Measurements from ENCODE around the gene NKD1.

The NKD1 gene

DNA sequence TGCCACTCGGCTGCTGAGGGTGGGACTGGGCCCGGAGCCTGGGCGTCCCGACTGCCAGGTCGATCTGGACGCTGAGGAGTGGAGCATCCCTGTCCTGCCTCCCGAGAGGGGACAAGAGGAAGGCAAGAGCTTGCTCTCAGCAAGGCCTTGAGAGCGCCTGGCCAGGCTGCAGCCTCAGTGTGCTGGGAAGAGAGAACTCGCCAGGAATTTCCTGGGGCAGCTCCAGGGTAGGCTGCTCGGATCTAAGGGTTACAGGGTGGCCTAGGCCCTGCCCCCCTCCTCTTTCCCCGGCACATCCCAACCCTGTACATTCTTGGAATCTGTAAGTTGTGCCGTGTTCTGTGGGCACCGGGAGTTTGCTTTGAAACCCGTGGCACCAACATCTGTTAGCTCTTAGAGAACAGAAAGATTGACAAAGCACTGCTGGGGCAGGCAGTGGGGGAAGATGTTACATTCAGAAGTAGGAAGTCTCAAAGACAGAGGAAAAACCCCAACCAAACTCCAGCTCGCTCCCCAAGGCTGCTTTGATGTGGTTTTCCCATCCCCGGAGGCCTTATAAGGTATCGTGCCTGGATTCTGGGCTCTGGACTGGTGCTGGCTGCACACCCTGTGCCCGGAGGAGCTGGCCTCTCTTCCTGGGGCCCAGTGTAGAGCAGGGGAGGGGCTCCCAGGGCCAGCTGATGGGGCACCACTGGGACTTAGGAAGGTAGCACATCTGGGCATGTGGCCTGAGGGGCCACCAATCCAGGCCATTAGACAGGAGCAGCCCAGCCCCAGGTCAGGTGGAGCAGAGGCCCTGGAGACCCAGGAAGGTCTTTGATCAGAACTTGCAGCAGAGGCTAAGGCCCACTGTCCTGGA, 55.2 kb downstream of the NKD1 start:
- DNase-seq = no peak

DNA sequence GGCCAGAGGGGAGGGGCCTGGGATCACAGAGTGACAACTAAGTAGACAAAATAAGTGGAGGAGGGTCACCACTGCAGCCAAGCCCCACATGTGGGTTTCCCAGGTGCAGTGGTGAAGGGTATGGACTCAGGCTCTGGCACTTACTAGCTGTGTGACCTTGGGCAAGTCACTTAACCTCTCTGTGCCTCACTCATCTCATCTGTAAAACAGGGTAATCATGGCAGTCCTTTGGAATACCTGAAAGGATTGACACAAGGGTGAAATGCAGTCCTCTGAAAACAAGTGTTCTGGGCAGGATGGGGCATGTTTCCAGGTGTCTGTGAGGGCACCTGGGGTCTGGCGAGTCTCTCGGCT, 55.8 kb downstream of the NKD1 start:
- DNase-seq = no peak

DNA sequence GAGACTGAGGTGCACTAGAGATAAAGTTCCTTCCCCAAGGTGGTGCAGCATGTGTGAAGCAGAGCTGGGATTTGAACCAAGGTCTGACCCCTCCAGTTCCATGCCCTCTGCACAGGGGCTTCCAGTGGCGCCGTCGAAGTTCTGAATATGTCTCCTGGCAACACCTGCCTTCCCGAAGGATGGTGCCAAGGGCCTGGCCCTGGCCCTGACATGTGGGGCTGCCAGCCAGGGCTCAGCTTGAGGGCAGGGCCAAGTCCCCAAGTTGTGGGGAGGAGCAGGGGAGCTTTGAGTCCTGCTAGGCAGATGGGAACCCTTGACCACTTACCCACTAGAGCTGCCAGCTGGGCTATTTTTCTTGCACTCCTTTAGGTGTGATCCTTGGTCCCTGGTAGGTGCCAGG, 56.4 kb downstream of the NKD1 start:
- no peak for DNase-seq

DNA sequence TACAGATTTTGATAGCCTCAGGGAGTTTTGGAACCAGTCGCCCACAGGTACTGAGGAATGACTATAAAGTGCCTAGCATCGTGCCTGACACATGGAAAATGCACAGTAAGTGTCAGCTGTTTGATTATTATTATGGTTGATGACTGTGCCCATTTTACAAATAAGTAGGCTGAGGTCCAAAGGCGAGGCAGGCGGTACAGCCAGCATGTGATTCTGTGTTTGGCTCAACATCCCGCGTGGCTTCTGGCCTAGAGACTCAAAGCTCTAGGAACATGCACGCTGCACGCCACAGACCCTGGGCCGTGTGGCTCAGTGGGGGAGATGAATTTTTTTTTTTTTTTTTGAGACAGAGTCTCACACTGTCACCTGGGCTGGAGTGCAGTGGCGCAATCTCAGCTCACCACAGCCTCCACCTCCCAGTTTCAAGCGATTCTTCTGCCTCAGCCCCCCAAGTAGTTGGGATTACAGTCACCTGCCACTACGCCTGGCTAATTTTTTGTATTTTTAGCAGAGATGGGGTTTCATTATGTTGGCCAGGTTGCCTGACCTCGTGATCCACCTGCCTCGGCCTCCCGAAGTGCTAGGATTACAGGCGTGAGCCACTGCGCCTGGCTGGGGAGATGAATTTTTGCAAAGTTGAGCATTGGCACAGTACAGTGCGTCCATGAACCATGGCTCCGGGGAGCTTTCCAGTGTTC, 57.7 kb downstream of the NKD1 start:
- no peak for DNase-seq

DNA sequence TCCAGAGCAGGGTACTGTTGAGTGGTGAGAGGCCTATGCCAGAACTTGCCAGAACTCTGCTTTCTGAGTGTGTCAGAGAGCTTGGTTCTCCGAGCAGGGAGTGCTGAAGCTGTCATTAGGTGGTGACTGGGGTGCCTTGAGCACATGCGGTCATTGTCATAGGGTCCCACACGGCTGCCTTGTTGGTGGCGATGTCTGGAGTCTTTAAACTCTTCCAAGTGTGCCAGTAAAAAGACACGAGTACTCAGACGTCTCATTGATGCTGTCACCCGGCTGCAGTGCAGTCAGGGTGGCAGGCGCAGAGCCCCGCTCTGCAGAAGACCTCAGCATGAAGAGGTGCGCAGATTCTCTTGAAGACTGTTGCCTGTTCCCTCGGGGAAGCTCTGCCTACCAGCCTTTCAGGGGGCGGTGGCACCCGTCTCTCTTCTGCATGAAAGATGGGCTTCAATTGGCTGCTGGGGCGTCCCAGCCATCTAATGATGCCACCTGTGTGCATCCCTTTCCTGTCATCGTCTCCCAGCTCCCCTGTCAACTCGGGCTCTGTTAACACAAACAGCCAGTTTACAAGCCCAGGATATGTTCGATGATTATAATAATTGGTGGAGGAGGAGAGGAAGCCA, 58.3 kb downstream of the NKD1 start:
- no peak for DNase-seq

DNA sequence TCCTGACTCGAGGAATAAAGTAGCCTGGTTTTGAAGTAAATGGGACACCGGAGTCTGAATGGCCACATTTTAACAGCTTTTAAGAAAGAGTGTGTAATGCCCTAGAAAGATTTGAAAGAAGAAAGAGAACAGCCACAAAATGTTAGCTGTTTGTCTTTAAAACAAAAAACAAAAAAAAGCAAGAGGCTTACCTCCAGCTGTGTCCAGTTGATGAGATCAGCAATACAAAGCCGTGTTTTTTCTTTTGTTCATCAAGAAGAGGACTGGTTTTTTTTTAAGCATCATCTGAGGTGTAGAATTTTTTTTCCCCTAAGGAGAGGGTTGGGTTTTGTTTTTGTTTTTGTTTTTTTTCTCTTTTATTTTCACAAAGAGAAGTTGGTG, 58.8 kb downstream of the NKD1 start:
- DNase-seq = no peak

DNA sequence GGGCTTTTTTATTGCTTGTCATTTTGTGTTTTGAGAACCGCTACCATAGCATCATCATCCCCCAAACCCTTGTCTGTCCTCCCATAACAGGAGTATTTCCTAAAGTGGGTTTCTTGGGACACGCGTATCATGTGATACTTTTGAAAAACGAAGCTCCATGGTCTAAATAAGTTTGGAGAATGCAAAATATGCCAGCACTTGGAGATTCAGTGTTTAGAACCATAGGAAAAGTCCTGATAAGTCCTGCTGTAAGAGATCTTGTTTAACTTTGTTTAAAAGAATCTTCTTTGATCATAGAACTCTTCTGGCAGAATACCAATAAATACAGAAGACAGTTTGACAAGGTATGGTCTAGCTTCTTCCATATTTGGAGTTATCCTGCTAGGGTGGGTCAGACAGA, 59.3 kb downstream of the NKD1 start:
- DNase-seq = no peak

DNA sequence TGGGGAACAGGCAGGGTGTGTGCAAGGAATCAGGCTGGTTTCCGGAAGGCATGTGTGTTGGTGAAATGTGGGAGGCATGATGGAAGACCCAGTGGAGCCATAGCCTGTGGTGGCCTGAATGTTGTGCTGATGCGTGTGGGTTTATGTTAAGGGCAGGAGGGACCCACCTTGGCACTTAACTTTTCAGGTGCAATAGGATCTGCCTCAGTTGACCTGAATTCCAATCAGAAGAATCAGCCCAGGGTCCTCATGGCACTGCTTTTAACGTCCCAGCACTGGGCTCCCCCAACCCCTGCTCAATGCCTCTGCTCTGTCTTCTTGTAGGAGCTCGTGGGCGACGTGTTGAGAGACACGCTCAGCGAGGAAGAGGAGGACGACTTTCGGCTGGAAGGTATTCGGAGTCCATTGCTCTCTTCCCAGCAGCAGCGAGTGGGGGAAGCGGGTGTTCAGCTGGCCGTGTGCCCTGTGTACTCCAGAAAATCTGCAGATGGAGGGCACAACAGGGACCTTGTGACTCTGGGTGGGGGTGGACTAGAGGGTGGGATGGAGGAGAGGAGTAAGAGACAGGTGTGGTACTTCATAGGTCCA, 59.9 kb downstream of the NKD1 start:
- DNase-seq = no peak

DNA sequence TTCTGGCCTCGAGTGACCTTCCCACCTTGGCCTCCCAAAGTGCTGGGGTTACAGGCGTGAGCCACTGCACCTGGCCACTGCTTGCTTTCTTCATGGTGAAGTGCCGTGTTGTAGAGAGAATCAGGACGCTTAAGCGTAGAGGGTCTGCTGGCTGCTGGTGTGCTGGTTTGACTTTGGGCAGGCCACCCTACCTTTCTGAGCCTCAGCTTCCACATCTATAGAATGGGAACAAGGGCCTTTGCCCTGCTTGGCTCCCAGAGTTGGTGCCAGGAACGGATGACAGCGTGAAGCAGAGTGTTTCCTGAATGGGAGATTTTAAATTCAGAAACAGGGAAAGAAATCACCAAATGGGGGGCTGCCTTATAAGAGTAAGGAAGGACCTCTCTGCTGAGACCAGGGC, 60.9 kb downstream of the NKD1 start:
- DNase-seq = no peak

DNA sequence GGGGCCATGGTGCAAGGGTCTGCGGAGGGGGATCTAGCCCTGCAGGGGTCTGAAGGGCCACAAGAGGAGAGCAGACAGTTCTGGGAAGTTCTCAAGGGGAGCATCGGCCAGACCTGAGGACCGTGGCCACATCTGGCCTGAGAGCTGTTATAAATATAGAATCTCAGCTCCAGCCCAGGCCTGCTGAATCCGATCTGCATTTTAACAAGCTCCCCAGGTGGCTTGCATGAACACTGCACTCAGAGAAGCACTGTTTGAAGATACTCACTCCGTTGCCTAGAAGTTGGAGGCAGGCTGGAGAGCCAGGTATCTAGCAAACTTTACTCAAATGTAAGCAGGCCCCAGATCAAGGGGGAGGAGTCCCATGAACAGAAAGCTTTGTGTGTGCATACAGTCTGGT, 61.3 kb downstream of the NKD1 start:
- no peak for DNase-seq

DNA sequence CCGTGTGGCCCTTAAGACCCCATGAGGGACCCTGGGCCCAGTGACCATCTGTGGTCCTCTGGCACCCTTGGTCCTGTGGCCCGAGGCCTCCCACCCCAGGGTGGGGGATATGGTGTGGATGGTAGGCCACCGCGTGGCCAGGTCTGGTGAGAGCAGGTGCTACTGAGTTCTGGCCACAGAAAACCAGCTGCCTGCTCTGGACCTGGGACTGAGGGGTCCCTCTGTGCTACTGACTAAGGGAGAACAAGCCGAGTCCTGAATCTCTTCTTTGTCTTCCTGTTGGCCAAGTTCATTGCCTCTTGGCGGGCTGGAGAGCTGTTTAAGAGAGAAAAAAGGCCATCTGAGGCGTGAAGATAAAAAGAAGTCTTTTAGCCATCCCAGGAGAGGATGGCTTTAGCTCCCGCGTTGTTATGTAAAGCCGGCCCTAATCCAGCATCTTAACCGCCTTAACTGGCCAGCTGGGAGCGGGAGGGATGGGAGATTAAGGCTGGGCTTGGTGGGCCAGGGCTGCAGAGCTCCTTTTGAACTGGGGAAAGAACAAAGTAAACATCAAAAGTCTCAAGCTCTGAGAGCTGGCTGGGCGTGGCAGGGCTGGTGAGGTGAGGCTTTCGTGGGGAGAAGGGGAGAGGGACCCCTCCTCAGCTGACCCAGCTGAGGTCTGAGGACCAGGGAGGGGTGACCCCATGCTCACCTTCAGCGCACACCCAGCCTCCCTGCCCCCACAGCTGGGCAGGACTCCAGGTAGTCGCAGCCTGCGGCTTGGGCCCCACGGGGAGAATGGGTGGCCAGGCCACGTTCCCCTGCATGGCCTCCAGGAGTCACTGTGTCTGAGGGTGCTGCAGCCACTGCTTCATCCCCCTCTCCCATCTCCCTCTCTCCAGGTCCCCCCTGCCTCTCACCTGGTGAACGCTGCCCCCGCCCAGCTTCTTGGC, 62.4 kb downstream of the NKD1 start:
- DNase-seq = no peak

DNA sequence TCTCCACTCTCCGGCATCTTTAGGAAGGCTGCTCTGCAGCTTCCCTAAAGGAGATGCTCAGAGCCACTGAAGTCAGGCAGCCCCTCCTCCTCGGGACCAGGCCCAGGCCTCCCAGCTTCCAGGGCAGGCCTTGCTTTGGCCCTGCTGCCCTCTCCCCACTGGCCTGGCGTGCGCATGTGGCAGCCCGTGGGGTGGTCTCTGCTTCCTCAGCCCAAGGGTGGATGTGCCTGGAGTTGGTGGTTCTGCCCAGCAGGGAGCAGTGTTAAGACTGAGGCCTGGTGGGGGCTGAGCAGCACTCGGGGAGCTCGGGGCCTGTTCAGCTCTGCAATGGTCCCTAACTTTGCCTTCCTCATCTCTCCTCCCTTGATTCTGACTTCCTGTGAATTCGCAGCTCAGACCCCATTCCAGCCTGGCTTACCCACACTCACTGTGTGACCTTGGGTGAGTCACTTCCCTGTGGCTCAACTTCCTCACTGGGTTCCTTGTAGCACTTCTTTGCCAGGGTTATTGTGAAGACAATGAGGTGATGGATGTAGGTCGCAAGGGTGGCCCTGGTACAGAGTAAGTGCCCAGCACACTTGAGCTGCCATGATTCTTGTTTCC, 63.2 kb downstream of the NKD1 start:
- no peak for DNase-seq

DNA sequence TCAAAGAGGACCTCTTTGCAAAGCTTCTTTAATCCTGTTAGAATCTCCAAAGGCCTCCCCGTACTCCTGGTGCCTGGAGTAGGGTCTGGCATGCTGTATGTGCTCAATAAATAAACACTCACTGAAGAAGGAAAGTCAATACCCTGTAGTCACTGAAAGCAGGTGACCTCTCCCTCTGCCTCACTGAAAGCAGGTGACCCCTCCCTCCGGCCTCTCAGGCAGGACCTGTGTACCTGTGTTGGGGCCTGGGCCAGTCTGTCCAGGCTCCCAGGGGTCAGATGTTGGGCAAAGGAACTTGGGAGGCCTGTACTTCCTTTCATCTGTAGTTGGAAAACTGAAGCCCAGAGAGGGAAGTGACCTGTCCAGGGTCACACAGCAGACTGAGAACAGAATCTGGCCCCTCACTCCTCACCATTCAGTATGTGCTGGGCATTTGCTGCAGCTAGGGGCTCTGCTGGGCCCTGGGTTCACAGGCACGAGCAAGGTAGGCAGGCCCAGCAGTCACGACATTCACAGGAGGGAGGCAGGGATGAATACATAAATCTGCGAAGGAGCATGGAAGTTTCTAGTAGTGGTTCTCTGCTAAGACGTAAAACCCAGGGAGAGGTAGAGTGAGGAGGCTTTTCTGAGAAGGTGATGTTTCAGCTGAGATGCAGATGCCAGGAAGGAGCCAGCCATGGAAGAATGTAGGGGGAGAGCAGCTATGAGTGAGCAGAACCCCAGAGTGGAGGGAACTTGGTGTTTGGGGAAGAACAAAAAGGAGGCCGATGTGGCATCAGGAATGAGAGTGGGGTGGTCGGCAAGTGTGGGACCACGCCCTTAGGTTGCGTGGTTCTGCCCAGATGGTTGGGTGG, 64.0 kb downstream of the NKD1 start:
- DNase-seq = no peak

DNA sequence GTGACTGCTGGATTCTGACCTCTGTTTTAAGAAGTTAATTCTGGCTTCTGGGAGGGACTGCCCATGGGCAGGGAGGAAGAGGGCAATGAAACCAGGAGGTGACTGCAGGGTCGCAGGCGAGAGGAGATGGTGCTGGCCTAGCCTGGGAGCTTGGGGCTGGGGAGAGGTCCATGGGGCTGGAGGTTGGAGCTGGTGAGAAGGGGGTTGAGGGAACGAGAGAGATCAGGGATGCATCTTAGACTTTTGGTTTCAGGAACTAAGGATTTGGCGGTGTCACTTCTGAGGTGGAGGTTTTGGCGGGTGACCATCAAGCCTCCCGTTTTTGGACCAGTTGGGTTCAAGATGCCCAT, 64.6 kb downstream of the NKD1 start:
- DNase-seq = no peak

DNA sequence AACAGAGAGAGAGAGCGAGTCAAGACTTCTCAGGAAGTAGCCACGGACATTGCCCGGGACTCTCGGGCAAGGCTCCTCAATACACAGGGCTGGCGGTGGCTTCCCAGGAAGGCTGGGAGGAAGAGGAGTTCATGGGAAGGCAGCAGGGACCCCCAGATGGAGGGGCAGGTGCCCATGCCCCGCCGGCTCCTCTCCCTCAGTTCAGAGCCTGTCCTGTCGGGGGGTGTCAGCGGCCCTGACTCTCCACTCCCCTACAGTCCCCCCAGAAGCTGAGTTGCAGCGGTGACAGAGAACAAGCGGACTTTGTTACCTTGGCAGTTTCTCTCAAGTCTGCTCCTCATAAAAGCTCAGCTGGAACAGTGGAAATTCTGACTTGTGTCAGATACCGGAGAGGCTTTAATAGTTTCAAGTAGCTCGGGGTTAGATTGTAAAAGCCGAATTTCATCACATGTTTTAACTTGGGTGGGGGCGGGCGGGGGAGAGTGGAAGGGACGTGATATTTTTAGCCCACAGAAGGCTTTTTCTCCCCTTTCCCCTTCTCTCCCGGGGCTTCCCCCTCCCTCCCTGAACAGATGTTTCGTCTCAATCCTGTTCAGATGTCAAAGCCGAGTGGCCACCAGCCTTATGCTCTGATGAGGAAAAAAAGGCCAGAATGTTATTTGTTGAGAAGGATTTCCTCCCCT, 65.2 kb downstream of the NKD1 start:
- no peak for DNase-seq

DNA sequence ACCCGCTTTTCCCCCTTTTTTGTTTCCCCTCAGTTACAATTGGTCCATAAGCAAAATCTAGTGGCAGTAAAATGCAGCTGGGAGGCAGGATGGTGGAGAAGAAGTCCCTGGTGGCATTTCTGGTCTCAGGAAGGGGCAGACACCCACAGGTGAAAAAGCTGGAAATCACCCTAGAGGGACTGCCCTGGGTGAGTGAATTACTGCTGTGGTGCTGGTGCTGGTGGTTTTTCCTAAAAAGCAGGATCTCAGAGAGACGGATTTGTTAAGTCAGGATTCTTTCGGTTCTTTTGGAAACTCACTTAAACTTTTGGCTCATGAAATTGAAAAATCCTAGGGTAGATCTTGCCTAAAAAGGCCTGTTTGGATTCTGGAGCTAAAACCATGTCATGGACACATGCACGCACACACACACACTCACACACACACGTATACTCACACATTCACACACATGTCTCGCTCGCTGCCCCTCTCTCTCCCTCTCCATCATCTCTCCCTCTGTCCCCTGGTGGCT, 65.8 kb downstream of the NKD1 start:
- no peak for DNase-seq

DNA sequence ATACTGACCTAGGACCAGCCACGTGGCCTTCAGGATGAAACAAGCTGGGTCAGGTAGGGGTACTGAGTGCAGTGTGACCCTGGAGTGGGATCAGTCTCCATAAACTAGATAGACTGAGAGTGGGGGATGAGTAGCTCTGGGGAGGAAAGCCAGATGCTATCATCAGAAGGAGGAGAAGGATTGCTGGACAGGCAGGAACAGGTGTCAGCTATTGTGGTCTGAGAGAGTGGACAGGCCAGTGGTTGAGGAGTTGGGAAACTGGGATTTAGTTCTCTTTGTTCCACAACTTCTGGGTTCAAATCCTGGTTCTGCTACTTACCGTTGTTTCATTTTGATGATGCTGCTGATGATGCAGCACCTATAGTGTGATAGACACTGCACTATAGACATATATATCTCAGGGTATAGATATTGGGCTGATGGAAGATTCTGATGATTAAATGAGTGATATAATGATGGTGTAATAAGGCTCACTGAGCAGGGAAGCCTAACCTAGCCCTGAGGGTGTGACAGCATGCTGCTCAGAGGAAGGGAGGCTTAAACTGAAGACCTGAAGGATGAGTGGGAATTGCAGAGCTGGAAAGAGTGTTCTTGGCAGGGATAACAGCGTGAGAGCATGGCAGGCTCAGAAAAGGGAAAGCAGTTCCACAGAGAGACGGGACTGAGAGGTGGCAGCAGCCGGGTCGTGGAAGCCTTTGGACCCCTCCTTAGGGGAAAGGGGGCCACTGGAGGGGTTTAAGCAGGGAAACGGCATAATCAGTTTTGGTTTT, 66.9 kb downstream of the NKD1 start:
- DNase-seq = no peak

DNA sequence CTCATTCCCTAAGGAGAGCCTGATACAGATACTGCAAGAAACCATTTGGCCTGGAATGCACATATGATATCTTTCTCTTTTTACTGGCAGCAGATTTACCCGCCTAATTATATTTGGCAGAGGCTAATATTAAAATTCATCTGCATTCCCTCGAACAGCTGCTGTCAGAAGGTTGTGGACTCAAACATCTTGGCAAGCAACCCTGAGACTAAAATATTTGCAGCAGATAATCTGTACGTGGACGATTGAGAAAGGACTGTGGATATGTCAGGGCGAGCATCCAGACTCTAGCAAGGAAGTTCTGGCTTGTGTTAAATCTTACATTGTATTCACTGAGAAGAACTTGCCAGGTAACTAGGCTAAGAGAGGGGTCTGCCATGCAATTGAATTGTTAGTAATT, 67.7 kb downstream of the NKD1 start:
- DNase-seq = no peak

DNA sequence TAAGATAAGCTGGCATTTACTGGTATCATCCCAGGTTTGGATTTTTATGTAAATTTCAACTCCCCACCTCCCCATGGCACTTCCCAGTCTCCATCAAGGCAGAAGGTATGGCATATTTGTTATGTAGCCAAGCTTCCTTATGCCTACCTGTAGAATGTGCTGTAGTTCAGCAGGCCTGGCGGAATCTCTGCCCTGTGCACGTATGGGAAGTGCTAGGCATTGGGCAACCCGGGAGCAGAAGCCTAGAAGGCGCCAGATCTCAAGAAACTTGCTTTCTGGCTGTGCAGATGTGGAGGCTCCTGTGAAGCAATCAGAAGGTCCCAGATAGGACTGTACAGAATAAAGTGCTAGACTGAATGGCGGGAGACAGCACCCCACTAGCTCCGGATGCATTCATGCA, 68.2 kb downstream of the NKD1 start:
- no peak for DNase-seq

Data from NCI-H2081 treated with DMSO at 0.1 percent for 48 hours (cell line).